Liver (tissue), 9 donors: ENCODE measurements around the gene AFDN. TPM values are rescaled to one million over a fixed set of nuclear protein-coding genes. Genes with fewer than 3 reads are reported as not detected.

Experiments
- DNase-seq: peaks from one replicate; pipeline ENCODE4 v3.0.0-alpha.2; 2017; ENCODE audit warnings: low spot score
- H3K27ac ChIP-seq, 2 donors: one replicate each; pipeline ENCODE4 v1.7.0; 2013; ENCODE audit warnings: inconsistent platforms in 2 of 2, low read length in 2 of 2, control low read depth in 1 of 2, low read depth in 1 of 2, mild to moderate bottlenecking in 1 of 2
- H3K27me3 ChIP-seq, 4 donors: one replicate each; pipeline versions ENCODE4 v1.6.1 to v1.7.0; 2013; ENCODE audit warnings: low read length in 3 of 4, inconsistent platforms in 1 of 4, mild to moderate bottlenecking in 1 of 4, moderate library complexity in 1 of 4; ENCODE audit not compliant: control insufficient read depth in 4 of 4, insufficient read depth in 4 of 4
- H3K36me3 ChIP-seq, 4 donors: one replicate each; pipeline versions ENCODE4 v1.6.1 to v1.7.0; 2013; ENCODE audit warnings: low read length in 3 of 4, mild to moderate bottlenecking in 3 of 4, low read depth in 1 of 4, moderate library complexity in 1 of 4; ENCODE audit not compliant: control insufficient read depth in 4 of 4, insufficient read depth in 3 of 4
- H3K4me1 ChIP-seq, 4 donors: one replicate each; pipeline versions ENCODE4 v1.6.1 to v1.7.0; 2013; ENCODE audit warnings: low read length in 3 of 4, mild to moderate bottlenecking in 3 of 4, moderate library complexity in 1 of 4; ENCODE audit not compliant: control insufficient read depth in 4 of 4, insufficient read depth in 4 of 4
- H3K4me3 ChIP-seq, 3 donors: one replicate each; pipeline versions ENCODE4 v1.6.1 to v1.7.0; 2013; ENCODE audit warnings: low read length in 3 of 3, control low read depth in 1 of 3, low read depth in 1 of 3, mild to moderate bottlenecking in 1 of 3
- H3K9ac ChIP-seq, 2 donors: one replicate each; pipeline ENCODE4 v1.7.0; 2013; ENCODE audit warnings: low read length in 2 of 2, mild to moderate bottlenecking in 2 of 2, moderate library complexity in 2 of 2, control low read depth in 1 of 2, low read depth in 1 of 2
- H3K9me3 ChIP-seq, 4 donors: one replicate each; pipeline versions ENCODE4 v1.6.1 to v1.7.0; 2013; ENCODE audit warnings: low read length in 3 of 4; ENCODE audit not compliant: control insufficient read depth in 4 of 4
- CTCF ChIP-seq: fragments of 150-350 bp; IDR thresholded peaks from 2 replicates; pipeline ENCODE4 v1.5.1; 2017; ENCODE audit warnings: improper control_type of control experiment, low read depth, low read length; ENCODE audit not compliant: missing input control
- FOXA1 ChIP-seq: IDR thresholded peaks from 2 replicates; pipeline ENCODE4 v1.6.1; 2016; ENCODE audit warnings: antibody characterized with exemption
- FOXA2 ChIP-seq: IDR thresholded peaks from 2 replicates; pipeline ENCODE4 v1.6.1; 2016; ENCODE audit warnings: antibody characterized with exemption
- GABPA ChIP-seq, 2 donors: IDR thresholded peaks in 1 of 2; conservative IDR thresholded peaks in 1 of 2; 2 replicates each; pipeline ENCODE4 v1.6.1; 2016; ENCODE audit warnings: antibody characterized with exemption in 2 of 2, mild to moderate bottlenecking in 1 of 2, moderate library complexity in 1 of 2
- HNF4A ChIP-seq, 2 donors: conservative IDR thresholded peaks; 2 replicates each; pipeline ENCODE4 v1.6.1; 2016; ENCODE audit warnings: antibody characterized with exemption in 2 of 2, mild to moderate bottlenecking in 2 of 2
- HNF4G ChIP-seq: IDR thresholded peaks from 2 replicates; pipeline ENCODE4 v1.6.1; 2016; ENCODE audit warnings: antibody characterized with exemption
- JUND ChIP-seq, 2 donors: IDR thresholded peaks; 2 replicates each; pipeline ENCODE4 v1.6.1; 2016; ENCODE audit warnings: antibody characterized with exemption in 2 of 2
- MAX ChIP-seq: IDR thresholded peaks from 2 replicates; pipeline ENCODE4 v1.6.1; 2016; ENCODE audit warnings: antibody characterized with exemption
- NR2F2 ChIP-seq: IDR thresholded peaks from 2 replicates; pipeline ENCODE4 v1.6.1; 2016; ENCODE audit warnings: antibody characterized with exemption
- RAD21 ChIP-seq, 2 donors: IDR thresholded peaks; 2 replicates each; pipeline ENCODE4 v1.6.1; 2016; ENCODE audit warnings: antibody characterized with exemption in 2 of 2, mild to moderate bottlenecking in 2 of 2
- REST ChIP-seq: IDR thresholded peaks from 2 replicates; pipeline ENCODE4 v1.6.1; 2016; ENCODE audit warnings: antibody characterized with exemption, mild to moderate bottlenecking
- SP1 ChIP-seq: IDR thresholded peaks from 2 replicates; pipeline ENCODE4 v1.6.1; 2018; ENCODE audit warnings: antibody characterized with exemption, mild to moderate bottlenecking
- TAF1 ChIP-seq: conservative IDR thresholded peaks from 2 replicates; pipeline ENCODE4 v1.6.1; 2016; ENCODE audit warnings: antibody characterized with exemption, mild to moderate bottlenecking
- YY1 ChIP-seq: IDR thresholded peaks from 2 replicates; pipeline ENCODE4 v1.6.1; 2016; ENCODE audit warnings: antibody characterized with exemption, mild to moderate bottlenecking
- WGBS: extraction: QIAGEN DNeasy Blood & Tissue Kit; methylation state at CpG from one replicate; pipeline ENCODE4 v1.1.7; 2013; 5-methylcytosine and 5-hydroxymethylcytosine counted together
- polyA plus RNA-seq, 2 donors: library from polyadenylated mRNA; stranded (reverse) in 1 of 2; unstranded in 1 of 2; fragments of 200-250 nt in 1 of 2; fragments of >200 nt in 1 of 2; fragmentation: Nextera tagmentation in 1 of 2; extraction: Ambion mirVana in 1 of 2; gene quantifications; one replicate each; pipeline versions ENCODE4 v1.2.1 to v1.2.3, GENCODE V29; 2013 to 2015
- total RNA-seq, 2 donors: library from RNA; depleted of rRNA; stranded (reverse); fragments of >200 nt; gene quantifications; one replicate each; pipeline ENCODE4 v1.2.3, GENCODE V29; 2014
- TF ChIP-seq, protein P1 (sequence below): IDR thresholded peaks from 2 replicates; pipeline ENCODE4 v1.6.1; 2016; ENCODE audit warnings: antibody characterized with exemption
- TF ChIP-seq, protein P2 (sequence below): IDR thresholded peaks from 2 replicates; pipeline ENCODE4 v1.6.1; 2016; ENCODE audit warnings: antibody characterized with exemption
- donor health status: healthy.
- donor health status: healthy.
- donor health status: healthy.
- donor health status: healthy.
- donor health status: healthy.

AFDN gene
- total and polyA plus RNA-seq, 4 donors = 21.3 to 145 (median 29.3) TPM

- Histone ChIP-seq H3K9me3 (no peaks in the 10 kb centered on the region), H3K4me3 (no peak overlapping the region), H3K36me3 (no peaks in the 10 kb centered on the region), H3K27me3 (no peaks in the 10 kb centered on the region), H3K4me1 (no peaks in the 10 kb centered on the region), H3K27ac (no peak overlapping the region), H3K9ac (no peak overlapping the region)
- TF ChIP-seq, protein P1, sequence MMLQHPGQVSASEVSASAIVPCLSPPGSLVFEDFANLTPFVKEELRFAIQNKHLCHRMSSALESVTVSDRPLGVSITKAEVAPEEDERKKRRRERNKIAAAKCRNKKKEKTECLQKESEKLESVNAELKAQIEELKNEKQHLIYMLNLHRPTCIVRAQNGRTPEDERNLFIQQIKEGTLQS = no peak
- TF ChIP-seq HNF4G (no peak), NR2F2 (no peak), SP1 (no peak), HNF4A (conservative IDR thresholded peaks at IDR 0.05) (no peak)
- 92% methylated on average over 11 of the region's 11 CpGs for WGBS
- DNase-seq = no peak
Measured at GRCh38 chr6:167993831-167994230, 167.1 kb downstream of the AFDN start.

DNA sequence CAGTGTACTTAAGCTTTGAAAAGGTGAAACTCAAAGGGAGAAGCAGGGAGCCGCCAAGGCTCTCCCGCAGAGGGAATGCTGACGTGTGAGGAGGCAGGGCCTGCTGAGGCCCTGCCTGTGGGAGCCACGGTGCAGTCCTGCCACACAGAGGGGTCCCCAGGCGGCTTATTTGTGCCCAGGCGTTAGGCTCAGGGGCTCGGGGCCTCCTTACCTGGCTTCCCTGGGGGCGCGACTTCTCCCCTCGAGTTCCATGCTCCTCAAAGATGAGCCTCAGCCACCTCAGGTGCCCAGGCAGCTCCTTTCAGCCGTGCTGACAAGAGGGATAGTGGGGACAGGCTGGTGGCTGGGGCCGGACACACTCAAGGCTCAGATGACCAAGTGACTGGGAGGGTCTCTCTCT is 168.6 kb downstream of the AFDN start:
- no peak overlapping the region for H3K27ac ChIP-seq
- 95% methylated on average over 12 of the region's 12 CpGs for WGBS
- no peaks in the 10 kb centered on the region for H3K4me1 ChIP-seq
- TF ChIP-seq FOXA1 (no peak), MAX (no peak), FOXA2 (no peak), HNF4A (conservative IDR thresholded peaks at IDR 0.05) (no peak), RAD21 (IDR thresholded peaks at IDR 0.05) (no peak), NR2F2 (no peak), YY1 (no peak), GABPA (IDR thresholded peaks at IDR 0.05 in 1 of 2, conservative IDR thresholded peaks at IDR 0.05 in 1 of 2) (no peak), SP1 (no peak), CTCF (no peak), TAF1 (no peak), HNF4G (no peak), JUND (IDR thresholded peaks at IDR 0.05) (no peak)
- TF ChIP-seq, protein P1 = no peak
- TF ChIP-seq, protein P2, sequence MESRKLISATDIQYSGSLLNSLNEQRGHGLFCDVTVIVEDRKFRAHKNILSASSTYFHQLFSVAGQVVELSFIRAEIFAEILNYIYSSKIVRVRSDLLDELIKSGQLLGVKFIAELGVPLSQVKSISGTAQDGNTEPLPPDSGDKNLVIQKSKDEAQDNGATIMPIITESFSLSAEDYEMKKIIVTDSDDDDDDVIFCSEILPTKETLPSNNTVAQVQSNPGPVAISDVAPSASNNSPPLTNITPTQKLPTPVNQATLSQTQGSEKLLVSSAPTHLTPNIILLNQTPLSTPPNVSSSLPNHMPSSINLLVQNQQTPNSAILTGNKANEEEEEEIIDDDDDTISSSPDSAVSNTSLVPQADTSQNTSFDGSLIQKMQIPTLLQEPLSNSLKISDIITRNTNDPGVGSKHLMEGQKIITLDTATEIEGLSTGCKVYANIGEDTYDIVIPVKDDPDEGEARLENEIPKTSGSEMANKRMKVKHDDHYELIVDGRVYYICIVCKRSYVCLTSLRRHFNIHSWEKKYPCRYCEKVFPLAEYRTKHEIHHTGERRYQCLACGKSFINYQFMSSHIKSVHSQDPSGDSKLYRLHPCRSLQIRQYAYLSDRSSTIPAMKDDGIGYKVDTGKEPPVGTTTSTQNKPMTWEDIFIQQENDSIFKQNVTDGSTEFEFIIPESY = no peak
- H3K9me3 ChIP-seq = no peaks in the 10 kb centered on the region
- DNase-seq = peak; percentile 22
- no peak overlapping the region for H3K4me3 ChIP-seq
- H3K27me3 ChIP-seq = no peaks in the 10 kb centered on the region
- H3K9ac ChIP-seq = no peak overlapping the region
- no peaks in the 10 kb centered on the region for H3K36me3 ChIP-seq

- Histone ChIP-seq H3K9me3 (no peaks in the 10 kb centered on the region), H3K4me1 (no peaks in the 10 kb centered on the region), H3K9ac (no peak overlapping the region), H3K4me3 (no peak overlapping the region), H3K27me3 (no peaks in the 10 kb centered on the region), H3K27ac (no peak overlapping the region), H3K36me3 (no peaks in the 10 kb centered on the region)
- 97% methylated on average over 22 of the region's 22 CpGs for WGBS
- DNase-seq = peak; percentile 17
- no peak for TF ChIP-seq FOXA1
- TF ChIP-seq YY1 = no peak
- TF ChIP-seq TAF1 = no peak
- TF ChIP-seq, protein P1 = no peak
- TF ChIP-seq, protein P2 = no peak
- TF ChIP-seq JUND (IDR thresholded peaks at IDR 0.05) = no peak
- no peak for TF ChIP-seq FOXA2
- TF ChIP-seq REST = no peak
- TF ChIP-seq RAD21 (IDR thresholded peaks at IDR 0.05) = no peak
Measured at GRCh38 chr6:167995731-167996151, 169.0 kb downstream of the AFDN start.
